HK-2 (cell line): ENCODE measurements around the gene LIPC.

Experiments used
- DNase-seq: peaks from one replicate; pipeline ENCODE4 v3.0.0-alpha.2; 2018; ENCODE audit not compliant: unreplicated experiment

LIPC gene

GRCh38 chr15:58538225-58538727 lies 106.5 kb downstream of the LIPC start:
- no peak for DNase-seq

- no peak for DNase-seq
These were observed 107.1 kb downstream of the LIPC start for GRCh38 chr15:58538901-58539300.

GRCh38 chr15:58539548-58539947 lies 107.8 kb downstream of the LIPC start:
- no peak for DNase-seq

- no peak for DNase-seq
These were observed 109.8 kb downstream of the LIPC start for GRCh38 chr15:58541410-58542087.

GRCh38 chr15:58543664-58544335 lies 112.0 kb downstream of the LIPC start:
- no peak for DNase-seq

- DNase-seq, result no peak
These were observed 113.0 kb downstream of the LIPC start for GRCh38 chr15:58544756-58545155.

- DNase-seq, result no peak
These were observed 113.7 kb downstream of the LIPC start for GRCh38 chr15:58545307-58546065.

- peak; percentile 44 for DNase-seq
These were observed 114.3 kb downstream of the LIPC start for GRCh38 chr15:58546066-58546591.

- DNase-seq, result peak; percentile 85
These were observed 115.1 kb downstream of the LIPC start for GRCh38 chr15:58546635-58547627.

- DNase-seq, result peak; percentile 26
These were observed 116.0 kb downstream of the LIPC start for GRCh38 chr15:58547628-58548307.

- DNase-seq, result no peak
These were observed 116.7 kb downstream of the LIPC start for GRCh38 chr15:58548308-58549012.

GRCh38 chr15:58549013-58549784 lies 117.4 kb downstream of the LIPC start:
- no peak for DNase-seq

GRCh38 chr15:58549785-58550074 lies 117.9 kb downstream of the LIPC start:
- DNase-seq, result no peak

GRCh38 chr15:58551084-58551763 lies 119.4 kb downstream of the LIPC start:
- no peak for DNase-seq

- DNase-seq, result no peak
These were observed 120.1 kb downstream of the LIPC start for GRCh38 chr15:58551764-58552504.

GRCh38 chr15:58552505-58553364 lies 120.9 kb downstream of the LIPC start:
- DNase-seq, result no peak

- DNase-seq, result no peak
These were observed 121.7 kb downstream of the LIPC start for GRCh38 chr15:58553365-58553918.
